Measurements from ENCODE around the gene PRRT2. TPM values are rescaled to one million over a fixed set of nuclear protein-coding genes. Genes with fewer than 3 reads are reported as not detected.

PRRT2 gene
- total RNA-seq, 1 donor = 3.0 TPM

GRCh38 chr16:29839822-29840221 is 27.8 kb downstream of the PRRT2 start:
- no peak overlapping the region for H3K4me3 ChIP-seq (ENCODE audit: low read depth, low read length)
- no peak for TF ChIP-seq CTCF (IDR thresholded peaks at IDR 0.05; ENCODE audit: insufficient read depth, low read depth, low read length)
- DNase-seq (ENCODE audit: low read depth) = no peak

GRCh38 chr16:29840240-29840639 is 28.2 kb downstream of the PRRT2 start:
- no peak for TF ChIP-seq CTCF (IDR thresholded peaks at IDR 0.05; ENCODE audit: insufficient read depth, low read depth, low read length)
- no peak for DNase-seq (ENCODE audit: low read depth)

GRCh38 chr16:29841631-29842030 is 29.6 kb downstream of the PRRT2 start:
- no peak overlapping the region for H3K4me3 ChIP-seq (ENCODE audit: low read depth, low read length)
- TF ChIP-seq CTCF (IDR thresholded peaks at IDR 0.05; ENCODE audit: insufficient read depth, low read depth, low read length) = no peak
- no peak for DNase-seq (ENCODE audit: low read depth)

More at GRCh38 chr16:29840240-29840639, 28.2 kb downstream of the PRRT2 start:
- H3K4me3 ChIP-seq (ENCODE audit: low read depth, low read length) = no peak overlapping the region

- DNase-seq (ENCODE audit: low read depth) = no peak
- no peak overlapping the region for H3K4me3 ChIP-seq (ENCODE audit: low read depth, low read length)
- TF ChIP-seq CTCF (IDR thresholded peaks at IDR 0.05; ENCODE audit: insufficient read depth, low read depth, low read length) = no peak
These were observed 30.8 kb downstream of the PRRT2 start for GRCh38 chr16:29842732-29843346.

GRCh38 chr16:29843931-29844330 is 31.9 kb downstream of the PRRT2 start:
- H3K4me3 ChIP-seq (ENCODE audit: low read depth, low read length) = no peak overlapping the region
- no peak for TF ChIP-seq CTCF (IDR thresholded peaks at IDR 0.05; ENCODE audit: insufficient read depth, low read depth, low read length)
- no peak for DNase-seq (ENCODE audit: low read depth)

- no peak overlapping the region for H3K4me3 ChIP-seq (ENCODE audit: low read depth, low read length)
- peak; percentile 48 for DNase-seq (ENCODE audit: low read depth)
- no peak for TF ChIP-seq CTCF (IDR thresholded peaks at IDR 0.05; ENCODE audit: insufficient read depth, low read depth, low read length)
These were observed 32.8 kb downstream of the PRRT2 start for GRCh38 chr16:29844575-29845331.

Measured in fibroblast of villous mesenchyme (primary cell).